ENCODE measurements around the gene KBTBD12. TPM values are rescaled to one million over a fixed set of nuclear protein-coding genes. Genes with fewer than 3 reads are reported as not detected.

The KBTBD12 gene
- total and polyA plus RNA-seq, 10 donors = 0.03 to 0.51 (median 0.08) TPM; not detected in 4

GRCh38 chr3:127994011-127994410 lies 79.0 kb downstream of the KBTBD12 start:
- H3K4me1 ChIP-seq = no peaks in the 10 kb centered on the region
- H3K4me3 ChIP-seq = no peak overlapping the region
- TF ChIP-seq POLR2A (IDR thresholded peaks at IDR 0.05) (no peak), POLR2AphosphoS5 (IDR thresholded peaks at IDR 0.05) (no peak)
- TF ChIP-seq, protein P1, sequence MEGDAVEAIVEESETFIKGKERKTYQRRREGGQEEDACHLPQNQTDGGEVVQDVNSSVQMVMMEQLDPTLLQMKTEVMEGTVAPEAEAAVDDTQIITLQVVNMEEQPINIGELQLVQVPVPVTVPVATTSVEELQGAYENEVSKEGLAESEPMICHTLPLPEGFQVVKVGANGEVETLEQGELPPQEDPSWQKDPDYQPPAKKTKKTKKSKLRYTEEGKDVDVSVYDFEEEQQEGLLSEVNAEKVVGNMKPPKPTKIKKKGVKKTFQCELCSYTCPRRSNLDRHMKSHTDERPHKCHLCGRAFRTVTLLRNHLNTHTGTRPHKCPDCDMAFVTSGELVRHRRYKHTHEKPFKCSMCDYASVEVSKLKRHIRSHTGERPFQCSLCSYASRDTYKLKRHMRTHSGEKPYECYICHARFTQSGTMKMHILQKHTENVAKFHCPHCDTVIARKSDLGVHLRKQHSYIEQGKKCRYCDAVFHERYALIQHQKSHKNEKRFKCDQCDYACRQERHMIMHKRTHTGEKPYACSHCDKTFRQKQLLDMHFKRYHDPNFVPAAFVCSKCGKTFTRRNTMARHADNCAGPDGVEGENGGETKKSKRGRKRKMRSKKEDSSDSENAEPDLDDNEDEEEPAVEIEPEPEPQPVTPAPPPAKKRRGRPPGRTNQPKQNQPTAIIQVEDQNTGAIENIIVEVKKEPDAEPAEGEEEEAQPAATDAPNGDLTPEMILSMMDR (IDR thresholded peaks at IDR 0.05 in 8 of 11, conservative IDR thresholded peaks at IDR 0.05 in 3 of 11) = no peak
- intact Hi-C loops (cut with DNase I; ENCODE audit: low total_unique reads) = no loop called here
- H3K36me3 ChIP-seq = no peaks in the 10 kb centered on the region
- no peaks in the 10 kb centered on the region for H3K27me3 ChIP-seq (replicated peaks in 1 of 7)
- no peak overlapping the region for H3K27ac ChIP-seq
- DNase-seq = no peak
- H3K9me3 ChIP-seq = peaks cover 0 to 4% (median 0%) of the 10 kb centered on the region in 8 donors

DNA sequence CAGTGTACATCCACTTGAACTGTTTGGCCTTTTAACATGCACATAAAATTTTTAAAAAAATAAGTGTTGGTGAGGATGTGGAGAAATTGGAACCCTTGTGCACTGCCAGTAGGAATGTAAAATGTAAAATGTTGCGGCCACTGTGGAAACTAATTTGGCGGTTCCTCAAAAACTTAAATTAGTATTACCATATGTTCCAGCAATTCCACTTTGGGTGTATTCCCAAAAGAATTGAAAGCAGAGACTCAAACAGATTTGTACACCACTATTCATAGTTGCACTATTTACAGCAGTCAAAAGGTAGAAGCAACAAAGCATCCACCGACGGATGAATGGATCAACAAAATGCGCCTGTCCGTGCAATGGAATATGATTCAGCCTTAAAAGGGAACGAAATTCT lies 82.0 kb downstream of the KBTBD12 start:
- Histone ChIP-seq H3K4me1 (no peaks in the 10 kb centered on the region), H3K36me3 (no peaks in the 10 kb centered on the region), H3K4me3 (no peak overlapping the region), H3K9me3 (peaks cover 0 to 4% (median 0%) of the 10 kb centered on the region in 8 donors), H3K27ac (no peak overlapping the region), H3K27me3 (replicated peaks in 1 of 7) (no peaks in the 10 kb centered on the region)
- intact Hi-C loops (cut with DNase I; ENCODE audit: low total_unique reads) = no loop called here
- 92 to 99% (median 95%) methylated on average over 7 of the region's 7 CpGs for WGBS, 5 donors
- TF ChIP-seq POLR2AphosphoS5 (IDR thresholded peaks at IDR 0.05) (no peak), POLR2A (IDR thresholded peaks at IDR 0.05) (no peak)
- TF ChIP-seq, protein P1 (IDR thresholded peaks at IDR 0.05 in 8 of 11, conservative IDR thresholded peaks at IDR 0.05 in 3 of 11) = no peak
- DNase-seq = no peak

GRCh38 chr3:127997961-127998360 lies 82.9 kb downstream of the KBTBD12 start:
- Histone ChIP-seq H3K4me3 (no peak overlapping the region), H3K36me3 (no peaks in the 10 kb centered on the region), H3K27ac (no peak overlapping the region), H3K27me3 (replicated peaks in 1 of 7) (no peaks in the 10 kb centered on the region), H3K4me1 (no peaks in the 10 kb centered on the region), H3K9me3 (peaks cover 0 to 4% (median 0%) of the 10 kb centered on the region in 8 donors)
- DNase-seq = no peak
- WGBS, 5 donors = 75 to 92% (median 87%) methylated on average over 5 of the region's 5 CpGs
- intact Hi-C loops (cut with DNase I; ENCODE audit: low total_unique reads) = no loop called here
- TF ChIP-seq POLR2AphosphoS5 (IDR thresholded peaks at IDR 0.05) = no peak
- TF ChIP-seq POLR2A (IDR thresholded peaks at IDR 0.05) = no peak
- TF ChIP-seq, protein P1 (IDR thresholded peaks at IDR 0.05 in 8 of 11, conservative IDR thresholded peaks at IDR 0.05 in 3 of 11) = no peak

DNA sequence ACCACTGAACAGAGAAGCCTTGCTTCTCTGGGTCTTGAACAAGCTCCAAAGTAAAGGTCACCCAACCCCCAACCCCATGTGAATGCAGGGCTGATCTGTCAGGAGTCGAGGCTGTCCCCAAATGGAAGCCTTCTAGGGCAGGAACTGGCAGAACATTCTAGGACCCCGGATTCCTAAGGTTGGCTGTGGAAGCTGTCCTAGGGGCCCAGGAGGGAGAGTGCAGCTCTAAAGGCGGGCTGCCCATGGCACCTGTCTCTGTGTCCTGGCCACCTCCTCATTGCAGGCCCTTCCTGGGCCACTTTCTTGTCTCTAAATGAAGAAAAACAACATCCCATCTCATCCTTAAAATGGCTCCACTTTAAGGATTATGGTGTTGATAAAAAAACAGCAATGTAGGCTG lies 83.6 kb downstream of the KBTBD12 start:
- no peak for TF ChIP-seq POLR2AphosphoS5 (IDR thresholded peaks at IDR 0.05)
- TF ChIP-seq POLR2A (IDR thresholded peaks at IDR 0.05) = no peak
- TF ChIP-seq, protein P1 (IDR thresholded peaks at IDR 0.05 in 8 of 11, conservative IDR thresholded peaks at IDR 0.05 in 3 of 11) = no peak

More for the DNA sequence above, 83.6 kb downstream of the KBTBD12 start:
- H3K4me3 ChIP-seq = no peak overlapping the region
- no peak overlapping the region for H3K27ac ChIP-seq
- no peak for DNase-seq
- H3K36me3 ChIP-seq = no peaks in the 10 kb centered on the region
- 84 to 93% (median 88%) methylated on average over 3 of the region's 3 CpGs for WGBS, 5 donors
- H3K4me1 ChIP-seq = no peaks in the 10 kb centered on the region
- peaks cover 0 to 3% (median 0%) of the 10 kb centered on the region in 7 donors for H3K27me3 ChIP-seq (replicated peaks in 1 of 7)
- intact Hi-C loops (cut with DNase I; ENCODE audit: low total_unique reads) = no loop called here
- peaks cover 0 to 4% (median 0%) of the 10 kb centered on the region in 8 donors for H3K9me3 ChIP-seq

Data from spleen (tissue), 11 donors.